OCI-LY1 (cell line): Measurements from ENCODE around the gene ZACN.

Experiments used
- H2AFZ ChIP-seq: fragments of 200-600 bp; sonication (generic), shearing (Covaris generic); 2 replicates; pipeline ENCODE4 v1.6.0; 2014; ENCODE audit warnings: antibody characterized with exemption, mild to moderate bottlenecking, low read length
- H3F3A ChIP-seq: fragments of 200-600 bp; sonication (generic), shearing (Covaris generic); 2 replicates; pipeline ENCODE4 v1.6.0; 2014; ENCODE audit warnings: mild to moderate bottlenecking, antibody characterized with exemption, low read length, moderate library complexity; ENCODE audit not compliant: insufficient read depth
- H3K27ac ChIP-seq: fragments of 200-600 bp; sonication (generic); 2 replicates; pipeline ENCODE4 v1.5.1; 2014; ENCODE audit warnings: low read length, mixed run types, mild to moderate bottlenecking, low read depth; ENCODE audit not compliant: poor library complexity, severe bottlenecking
- H3K27me3 ChIP-seq: fragments of 200-600 bp; sonication (generic); 2 replicates; pipeline ENCODE4 v1.6.0; 2014; ENCODE audit warnings: antibody characterized with exemption, mild to moderate bottlenecking, low read length, moderate library complexity; ENCODE audit not compliant: insufficient read depth
- H3K36me3 ChIP-seq: fragments of 200-600 bp; sonication (generic); 2 replicates; pipeline ENCODE4 v1.6.1; 2014; ENCODE audit warnings: mild to moderate bottlenecking, antibody characterized with exemption, low read length, moderate library complexity, mixed read lengths; ENCODE audit not compliant: insufficient read depth
- H3K4me1 ChIP-seq: fragments of 200-600 bp; sonication (generic); 2 replicates; pipeline ENCODE4 v1.5.1; 2014; ENCODE audit warnings: mild to moderate bottlenecking, low read length, moderate library complexity; ENCODE audit not compliant: insufficient read depth, severe bottlenecking
- H3K4me2 ChIP-seq: fragments of 200-600 bp; sonication (generic), shearing (Covaris generic); 2 replicates; pipeline ENCODE4 v1.6.1; 2014; ENCODE audit warnings: low read length
- H3K4me3 ChIP-seq: fragments of 200-600 bp; sonication (generic); 2 replicates; pipeline ENCODE4 v1.5.1; 2014; ENCODE audit warnings: low read length, low read depth, mild to moderate bottlenecking, mixed read lengths; ENCODE audit not compliant: poor library complexity, severe bottlenecking
- H3K79me2 ChIP-seq: fragments of 200-600 bp; shearing (Covaris generic); 2 replicates; pipeline ENCODE4 v1.6.1; 2016; ENCODE audit warnings: mixed run types, low read length, mixed read lengths; ENCODE audit not compliant: insufficient read depth
- H3K9ac ChIP-seq: fragments of 200-600 bp; sonication (generic), shearing (Covaris generic); 2 replicates; pipeline ENCODE4 v1.6.1; 2014; ENCODE audit warnings: mild to moderate bottlenecking, low read length, mixed read lengths
- H3K9me2 ChIP-seq: fragments of 200-600 bp; sonication (generic), shearing (Covaris generic); 2 replicates; pipeline ENCODE4 v1.6.1; 2014; ENCODE audit warnings: low read depth, mild to moderate bottlenecking, low read length, mixed read lengths
- H3K9me3 ChIP-seq: fragments of 200-600 bp; shearing (Covaris generic); 2 replicates; pipeline ENCODE4 v1.6.1; 2014; ENCODE audit warnings: low read length, mixed read lengths
- H4K20me1 ChIP-seq: fragments of 200-600 bp; sonication (generic), shearing (Covaris generic); 2 replicates; pipeline ENCODE4 v1.6.0; 2016; ENCODE audit warnings: mild to moderate bottlenecking, low read length; ENCODE audit not compliant: insufficient read depth
- EZH2 ChIP-seq: fragments of 200-600 bp; sonication (generic), shearing (Covaris generic); IDR thresholded peaks from 2 replicates; pipeline ENCODE4 v1.8.0; 2017; ENCODE audit warnings: borderline replicate concordance, mixed run types, mild to moderate bottlenecking, antibody characterized with exemption, low read length, moderate library complexity, mixed read lengths
- TF ChIP-seq, protein P1 (sequence below): fragments of 200-600 bp; sonication (generic), shearing (Covaris generic); IDR thresholded peaks from 2 replicates; pipeline ENCODE4 v1.5.1; 2017; ENCODE audit warnings: mild to moderate bottlenecking, antibody characterized with exemption, low read length, moderate library complexity, mixed read lengths

ZACN gene

DNA sequence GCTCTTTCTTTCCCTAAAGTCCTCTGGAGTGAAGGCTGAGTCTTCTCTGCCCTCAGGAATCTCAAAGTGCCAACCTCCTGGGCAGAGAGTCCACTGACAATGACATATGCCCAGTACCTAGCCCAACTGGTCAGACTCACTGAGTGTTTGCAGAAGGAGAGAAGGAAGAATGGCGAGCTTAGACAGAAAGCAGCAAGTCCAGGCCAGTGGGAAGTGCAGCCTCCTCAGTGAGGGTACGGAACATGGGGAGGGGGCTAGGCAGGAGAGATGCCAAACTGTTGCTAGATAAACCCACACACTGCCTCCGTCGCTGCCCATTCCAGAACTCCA is 23.9 kb downstream of the ZACN start:
- Histone ChIP-seq H3K27ac (no peak overlapping the region), H3K9me3 (no peaks in the 10 kb centered on the region), H3K4me1 (peaks cover 12% of the 10 kb centered on the region)

DNA sequence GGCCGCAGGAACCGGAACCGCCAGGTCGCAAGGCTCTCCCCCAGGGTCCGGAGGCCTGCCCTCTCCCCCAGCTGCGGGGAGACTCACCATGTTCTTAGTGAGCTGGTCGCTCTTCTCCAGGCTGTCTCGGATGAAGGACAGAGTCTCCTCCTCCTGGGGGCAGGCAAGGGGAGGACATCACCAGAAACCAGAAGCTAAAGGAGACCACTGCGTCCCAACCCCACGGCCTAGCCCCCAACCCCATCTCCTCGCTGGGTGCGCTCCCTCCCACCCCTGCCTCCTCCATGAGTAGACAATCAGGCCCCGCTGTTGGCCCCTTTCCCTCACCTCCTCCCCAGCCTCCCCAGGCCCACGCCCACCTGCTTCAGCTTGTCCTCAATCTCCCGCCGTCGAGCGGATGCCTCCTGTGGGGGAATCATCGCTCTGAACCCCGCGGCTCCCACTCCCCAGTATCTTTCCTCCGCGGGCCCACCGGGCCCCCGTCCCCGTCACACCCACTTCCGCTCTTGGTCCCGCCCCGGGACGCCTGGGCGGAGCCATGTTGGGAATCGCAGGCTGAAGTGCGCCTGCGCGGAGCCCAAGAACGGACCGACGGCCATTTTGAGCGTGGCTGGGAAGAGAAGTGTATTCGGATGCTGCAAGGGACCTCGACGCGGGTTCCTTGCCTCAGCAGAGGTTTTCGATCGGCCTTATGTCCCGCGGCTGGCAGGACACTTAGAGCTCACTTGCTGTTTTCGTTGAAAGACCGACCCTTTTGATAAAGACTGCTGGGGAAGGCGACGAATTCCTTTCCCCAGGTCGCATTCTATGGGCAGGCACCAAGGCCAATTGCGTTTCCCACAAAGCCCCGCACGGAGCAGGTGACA is 24.5 kb downstream of the ZACN start, which contains the start of gene EXOC7:
TSS of gene EXOC7 (minus strand) at position 514 of the 866 bp plus-strand sequence. CDS start at position 419, 95 bp downstream.
- Histone ChIP-seq H4K20me1 (no peaks in the 10 kb centered on the region), H3K9me3 (no peaks in the 10 kb centered on the region), H3K27ac (no peak within 1 kb of the TSS), H3K36me3 (peaks cover 26% of the 10 kb centered on the region; the same call in 1 of the 2 replicates), H3K9me2 (no peaks in the 10 kb centered on the region), H3K9ac (peak within 1 kb of the TSS; percentile 80), H3K27me3 (no peaks in the 10 kb centered on the region), H3K4me1 (peaks cover 12% of the 10 kb centered on the region), H3K79me2 (no peaks in the 10 kb centered on the region), H3K4me2 (peak within 1 kb of the TSS; percentile 95), H2AFZ (no peak within 1 kb of the TSS), H3F3A (no peaks in the 10 kb centered on the region), H3K4me3 (peak within 1 kb of the TSS; percentile 87)
- TF ChIP-seq, protein P1, sequence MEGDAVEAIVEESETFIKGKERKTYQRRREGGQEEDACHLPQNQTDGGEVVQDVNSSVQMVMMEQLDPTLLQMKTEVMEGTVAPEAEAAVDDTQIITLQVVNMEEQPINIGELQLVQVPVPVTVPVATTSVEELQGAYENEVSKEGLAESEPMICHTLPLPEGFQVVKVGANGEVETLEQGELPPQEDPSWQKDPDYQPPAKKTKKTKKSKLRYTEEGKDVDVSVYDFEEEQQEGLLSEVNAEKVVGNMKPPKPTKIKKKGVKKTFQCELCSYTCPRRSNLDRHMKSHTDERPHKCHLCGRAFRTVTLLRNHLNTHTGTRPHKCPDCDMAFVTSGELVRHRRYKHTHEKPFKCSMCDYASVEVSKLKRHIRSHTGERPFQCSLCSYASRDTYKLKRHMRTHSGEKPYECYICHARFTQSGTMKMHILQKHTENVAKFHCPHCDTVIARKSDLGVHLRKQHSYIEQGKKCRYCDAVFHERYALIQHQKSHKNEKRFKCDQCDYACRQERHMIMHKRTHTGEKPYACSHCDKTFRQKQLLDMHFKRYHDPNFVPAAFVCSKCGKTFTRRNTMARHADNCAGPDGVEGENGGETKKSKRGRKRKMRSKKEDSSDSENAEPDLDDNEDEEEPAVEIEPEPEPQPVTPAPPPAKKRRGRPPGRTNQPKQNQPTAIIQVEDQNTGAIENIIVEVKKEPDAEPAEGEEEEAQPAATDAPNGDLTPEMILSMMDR, result no peak
- TF ChIP-seq EZH2, result no peak

More for the DNA sequence above, 23.9 kb downstream of the ZACN start:
- H3K4me3 ChIP-seq, result peak overlapping the region; percentile 87
- no peaks in the 10 kb centered on the region for H4K20me1 ChIP-seq
- H2AFZ ChIP-seq, result no peak overlapping the region
- peak overlapping the region; percentile 80 for H3K9ac ChIP-seq
- H3K36me3 ChIP-seq, result peaks cover 27% of the 10 kb centered on the region; the same call in 1 of the 2 replicates
- no peak for TF ChIP-seq EZH2
- TF ChIP-seq, protein P1, result no peak
- H3K4me2 ChIP-seq, result peak overlapping the region; percentile 95
- no peaks in the 10 kb centered on the region for H3K9me2 ChIP-seq
- H3F3A ChIP-seq, result no peaks in the 10 kb centered on the region
- no peaks in the 10 kb centered on the region for H3K27me3 ChIP-seq
- H3K79me2 ChIP-seq, result no peaks in the 10 kb centered on the region

DNA sequence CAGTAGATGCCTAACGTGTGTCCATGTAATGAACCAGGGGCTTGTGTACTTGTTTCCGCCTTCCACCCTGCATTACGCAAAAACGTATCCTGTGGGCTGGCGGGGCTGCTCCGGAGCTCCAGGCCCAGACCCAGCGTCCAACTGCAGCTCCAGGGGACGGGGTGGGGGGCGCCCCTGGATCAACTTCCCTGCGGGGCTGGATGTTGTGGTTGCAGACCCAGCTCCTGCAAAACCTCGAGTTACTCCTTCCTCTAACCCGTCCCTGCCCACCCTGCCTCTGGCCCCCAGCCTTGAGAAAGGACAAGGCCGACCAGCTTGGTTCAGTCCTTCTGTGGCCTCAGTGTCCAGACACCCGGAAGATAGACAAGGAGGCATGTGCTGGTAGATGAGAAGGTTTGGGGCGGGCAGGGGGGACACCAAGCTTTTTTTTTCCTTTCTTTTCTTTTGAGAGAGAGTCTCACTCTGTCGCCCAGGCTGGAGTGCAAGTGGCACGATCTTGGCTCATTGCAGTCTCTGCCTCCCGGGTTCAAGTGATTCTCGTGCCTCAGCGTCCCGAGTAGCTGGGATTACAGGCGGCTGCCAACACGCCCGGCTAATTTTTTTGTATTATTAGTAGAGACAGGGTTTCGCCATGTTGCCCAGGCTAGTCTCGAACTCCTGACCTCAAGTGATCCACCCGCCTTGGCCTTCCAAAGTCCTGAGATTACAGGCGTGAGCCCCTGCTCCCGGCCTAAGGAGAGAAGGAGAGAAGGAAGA is 25.3 kb downstream of the ZACN start:
- no peaks in the 10 kb centered on the region for H3K79me2 ChIP-seq
- peak overlapping the region; percentile 80; the same call in 1 of the 2 replicates for H3K9ac ChIP-seq
- no peaks in the 10 kb centered on the region for H3F3A ChIP-seq
- peaks cover 12% of the 10 kb centered on the region for H3K4me1 ChIP-seq
- H3K4me2 ChIP-seq, result peak overlapping the region; percentile 95
- H3K27ac ChIP-seq, result no peak overlapping the region
- no peaks in the 10 kb centered on the region for H3K27me3 ChIP-seq
- H3K9me3 ChIP-seq, result no peaks in the 10 kb centered on the region
- peaks cover 20% of the 10 kb centered on the region; the same call in 1 of the 2 replicates for H3K36me3 ChIP-seq
- H3K9me2 ChIP-seq, result no peaks in the 10 kb centered on the region
- H4K20me1 ChIP-seq, result no peaks in the 10 kb centered on the region
- peak overlapping the region; percentile 87 for H3K4me3 ChIP-seq
- no peak for TF ChIP-seq EZH2
- TF ChIP-seq, protein P1, result no peak
- no peak overlapping the region for H2AFZ ChIP-seq
